HG02610 (cell line): Measurements from ENCODE around the gene CFAP46.
"Not testable (repeated sequence)": the region's sequence is repeated elsewhere in the genome, so short reads cannot be mapped to it uniquely, and the experiment has no call there.

ENCODE experiments used
- ATAC-seq: cut with Tn5 transposase; IDR thresholded peaks from one replicate; pipeline ENCODE4 v1.9.1; 2021; ENCODE audit warnings: mild to moderate bottlenecking, moderate library complexity; ENCODE audit not compliant: unreplicated experiment

The CFAP46 gene

DNA sequence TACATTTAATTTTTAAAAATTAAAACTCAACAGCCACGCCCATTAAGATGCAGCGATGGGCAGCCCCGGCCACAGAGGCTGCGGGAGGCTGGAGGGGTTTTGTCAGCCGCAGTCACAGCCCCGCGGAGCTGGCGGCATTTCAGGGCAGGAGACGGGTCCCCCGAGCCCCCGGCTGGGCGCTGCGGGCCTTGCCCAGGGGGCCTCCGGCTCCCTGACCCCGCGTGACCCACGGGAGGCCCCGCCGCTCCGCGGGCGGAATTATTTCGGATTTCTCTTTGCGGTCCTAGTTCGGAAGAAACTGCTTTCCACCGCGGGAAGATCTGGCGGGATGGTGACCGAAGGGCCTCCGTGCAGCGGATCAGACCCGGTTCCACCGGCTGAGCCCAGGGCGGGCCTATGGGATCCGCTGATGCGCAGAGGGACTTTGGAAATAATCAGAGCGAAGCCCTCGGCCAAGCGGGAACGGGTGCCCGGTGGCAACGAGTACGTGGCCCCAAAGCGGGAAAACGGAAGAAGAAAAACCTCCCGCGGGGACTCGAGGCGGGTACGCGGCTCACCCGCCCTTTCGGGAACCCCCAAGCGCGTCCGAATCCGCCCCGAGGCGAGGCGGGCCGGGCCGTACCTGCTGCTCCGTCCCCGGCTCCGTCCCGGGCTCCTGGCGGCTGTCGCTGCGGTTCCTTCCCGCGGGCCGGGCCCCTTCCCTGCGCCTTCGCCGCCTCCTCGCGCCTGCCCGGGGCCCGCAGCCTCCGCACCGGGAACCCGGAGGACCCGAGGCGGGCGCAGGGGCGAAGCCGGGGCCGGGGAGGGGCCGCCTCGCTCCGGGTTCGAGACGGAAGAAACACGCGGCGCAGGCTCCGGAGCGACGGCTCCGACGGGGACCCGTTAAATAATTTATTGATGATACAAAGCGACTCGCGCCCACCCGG is 158.2 kb downstream of the CFAP46 start:
- no peak for ATAC-seq

DNA sequence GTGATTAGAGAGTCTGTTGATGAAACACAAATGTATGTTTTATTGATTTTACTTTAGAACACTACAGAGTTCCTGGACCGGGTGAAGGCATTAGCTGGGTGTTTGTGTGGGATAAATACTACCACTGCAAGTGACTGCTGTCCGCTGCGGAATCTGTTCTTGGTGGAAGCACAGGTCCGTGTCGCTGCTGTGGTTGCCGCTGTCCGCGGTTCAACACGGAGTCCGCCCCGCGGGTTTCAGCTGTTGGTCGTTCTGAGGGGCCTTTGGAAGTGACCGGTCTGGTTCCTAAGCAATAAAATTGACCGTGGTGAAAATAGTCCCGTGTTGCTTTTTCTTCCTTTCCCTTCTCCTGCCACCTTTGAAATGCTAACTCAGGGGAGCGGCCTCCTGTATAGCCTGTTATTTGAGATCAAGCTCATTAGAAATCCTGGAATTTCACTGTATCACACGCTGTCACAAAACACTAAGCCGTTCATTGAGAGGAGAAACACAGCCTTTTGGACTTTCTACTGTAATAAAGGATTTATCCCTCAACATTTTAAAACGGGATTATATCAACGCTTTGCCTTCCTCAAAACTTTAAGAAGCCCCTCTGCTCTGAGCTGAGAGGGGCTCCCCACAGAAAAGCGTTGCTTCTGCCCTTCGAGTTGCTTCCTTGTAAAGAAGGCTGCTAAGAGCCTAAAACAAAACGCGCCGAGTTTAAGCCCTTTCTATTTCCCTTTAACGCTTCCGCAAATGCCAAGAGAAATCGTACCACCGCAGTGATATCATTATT is 159.0 kb downstream of the CFAP46 start:
- ATAC-seq, result no peak

DNA sequence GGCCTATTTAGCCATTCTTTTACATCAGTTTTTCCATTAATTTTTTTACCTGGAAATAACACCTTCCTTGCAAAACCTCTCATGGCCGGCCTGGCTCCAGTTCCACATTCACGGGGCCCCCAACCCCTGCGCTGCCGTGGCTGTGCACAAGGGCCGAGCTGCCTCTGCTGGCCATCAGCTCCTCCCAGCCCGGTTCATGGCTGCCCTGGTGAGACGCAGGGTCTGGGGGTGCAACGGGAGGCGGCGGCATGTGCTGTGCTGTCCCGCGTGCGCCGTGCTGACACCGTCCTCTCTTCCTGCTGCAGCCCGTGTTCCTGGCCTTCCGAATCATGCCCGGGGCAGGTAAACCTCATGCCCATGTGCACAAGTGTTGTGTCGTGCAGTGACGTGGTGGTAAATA is 160.8 kb downstream of the CFAP46 start:
- ATAC-seq, result no peak

DNA sequence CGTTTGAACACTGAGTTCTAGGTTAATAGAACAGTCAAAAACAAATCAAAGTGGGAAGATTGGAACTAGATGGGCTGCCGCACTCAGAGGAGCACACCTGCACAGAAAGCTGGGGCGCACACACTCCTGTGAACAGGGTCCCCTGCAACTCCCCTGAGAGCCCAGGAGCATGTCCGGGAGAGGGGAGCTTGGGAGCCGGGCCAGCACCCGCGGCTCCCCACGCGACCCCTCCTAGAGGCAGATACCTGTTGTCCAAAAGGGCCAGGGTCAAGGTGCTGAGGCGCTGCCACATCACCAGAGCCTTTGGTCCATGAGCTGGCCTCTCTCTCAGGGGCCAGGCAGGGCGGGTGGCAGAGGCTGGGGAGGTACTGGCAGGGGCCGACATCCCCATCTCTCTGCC is 162.0 kb downstream of the CFAP46 start:
- no peak for ATAC-seq

DNA sequence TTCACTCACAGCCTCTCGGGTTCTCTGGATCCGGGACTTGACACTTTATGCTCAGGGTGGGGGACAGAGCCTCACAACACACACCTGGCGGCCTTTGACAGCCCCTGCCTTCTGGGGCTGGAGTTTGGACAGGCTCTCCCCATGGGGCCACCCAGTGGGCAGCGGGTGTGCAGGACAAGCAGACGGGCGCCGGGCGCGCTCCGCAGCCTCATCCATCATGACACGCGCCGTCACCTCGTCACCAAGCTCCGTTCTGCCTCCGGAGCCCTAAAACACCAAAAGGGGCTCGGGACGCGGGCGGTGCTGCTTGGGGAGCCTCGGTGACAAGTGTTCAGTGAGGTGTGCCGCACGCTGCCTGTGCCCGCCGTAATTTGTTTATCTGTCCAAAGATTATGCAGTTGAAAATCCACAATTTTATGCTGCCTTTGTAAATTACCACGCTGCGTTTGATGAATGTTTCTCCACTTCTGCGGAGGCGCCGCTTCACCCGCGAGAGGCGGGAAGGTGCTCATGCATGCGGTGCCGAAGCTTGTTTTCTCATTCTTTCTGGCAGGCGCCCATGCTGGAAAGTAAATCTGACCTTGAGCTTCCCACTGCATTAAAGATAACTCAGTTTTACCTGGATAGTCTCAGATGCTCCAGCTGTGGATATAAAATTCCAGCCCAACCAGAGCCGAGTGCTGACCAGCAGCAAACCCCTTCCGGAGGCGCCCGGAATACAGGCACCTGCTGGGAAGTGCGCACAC is 162.6 kb downstream of the CFAP46 start:
- no peak for ATAC-seq

DNA sequence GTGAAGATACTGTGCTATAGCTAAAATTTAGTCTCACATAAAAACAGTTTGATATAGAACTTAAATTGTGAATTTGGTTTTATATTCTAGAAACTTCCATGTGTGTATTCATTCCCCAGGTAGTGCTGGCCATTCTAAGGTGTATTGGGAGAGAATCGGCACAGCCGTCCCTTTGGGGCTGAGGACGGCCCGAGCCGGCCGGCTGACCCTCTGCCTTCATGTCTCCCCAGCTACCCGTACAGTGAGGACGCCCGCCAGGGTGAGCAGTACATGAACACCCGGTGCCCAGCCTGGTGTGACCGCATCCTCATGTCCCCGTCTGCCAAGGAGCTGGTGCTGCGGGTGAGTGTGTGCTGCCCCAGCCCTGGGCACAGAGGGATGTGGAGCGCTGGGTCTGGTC is 164.9 kb downstream of the CFAP46 start:
- no peak for ATAC-seq

DNA sequence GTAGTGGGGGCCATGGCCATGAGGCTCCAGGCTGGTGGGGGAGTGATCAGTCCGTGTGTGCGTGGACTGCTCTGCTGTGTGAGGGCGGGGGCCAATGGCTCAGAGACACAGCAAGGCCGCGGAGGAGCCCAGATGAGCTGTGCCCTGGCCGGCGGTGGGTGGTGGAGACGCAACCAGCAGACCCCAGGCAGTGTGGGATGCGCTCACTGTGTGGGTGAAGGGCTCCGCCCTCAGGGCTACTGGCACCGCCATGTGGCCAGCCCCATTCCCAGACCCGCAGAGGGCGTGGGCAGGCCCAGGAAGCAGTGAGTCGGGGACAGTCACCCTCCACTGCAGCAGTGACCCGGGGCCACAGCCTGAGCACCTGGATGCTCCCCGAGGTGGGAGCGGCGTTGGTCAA is 165.5 kb downstream of the CFAP46 start:
- ATAC-seq, result no peak

DNA sequence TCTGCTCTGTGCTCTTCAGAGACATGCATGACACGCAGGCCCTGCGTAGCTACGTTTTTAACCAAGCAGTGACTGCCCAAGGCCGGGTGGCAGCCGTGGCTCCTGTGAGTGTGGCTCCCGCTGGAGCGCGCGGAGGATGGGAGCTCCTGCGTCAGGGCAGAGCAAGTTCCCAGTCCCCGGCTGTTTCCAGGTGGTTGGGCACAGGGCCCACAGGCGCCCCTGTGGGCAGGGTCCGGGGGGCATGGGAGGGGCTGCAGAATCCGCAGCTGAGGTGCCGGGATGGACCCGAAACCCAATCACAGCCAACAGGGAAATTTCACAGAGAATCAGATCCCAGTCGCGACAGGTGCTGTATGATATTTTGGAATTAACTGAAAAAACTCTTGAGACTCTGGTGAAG is 166.2 kb downstream of the CFAP46 start:
- no peak for ATAC-seq

DNA sequence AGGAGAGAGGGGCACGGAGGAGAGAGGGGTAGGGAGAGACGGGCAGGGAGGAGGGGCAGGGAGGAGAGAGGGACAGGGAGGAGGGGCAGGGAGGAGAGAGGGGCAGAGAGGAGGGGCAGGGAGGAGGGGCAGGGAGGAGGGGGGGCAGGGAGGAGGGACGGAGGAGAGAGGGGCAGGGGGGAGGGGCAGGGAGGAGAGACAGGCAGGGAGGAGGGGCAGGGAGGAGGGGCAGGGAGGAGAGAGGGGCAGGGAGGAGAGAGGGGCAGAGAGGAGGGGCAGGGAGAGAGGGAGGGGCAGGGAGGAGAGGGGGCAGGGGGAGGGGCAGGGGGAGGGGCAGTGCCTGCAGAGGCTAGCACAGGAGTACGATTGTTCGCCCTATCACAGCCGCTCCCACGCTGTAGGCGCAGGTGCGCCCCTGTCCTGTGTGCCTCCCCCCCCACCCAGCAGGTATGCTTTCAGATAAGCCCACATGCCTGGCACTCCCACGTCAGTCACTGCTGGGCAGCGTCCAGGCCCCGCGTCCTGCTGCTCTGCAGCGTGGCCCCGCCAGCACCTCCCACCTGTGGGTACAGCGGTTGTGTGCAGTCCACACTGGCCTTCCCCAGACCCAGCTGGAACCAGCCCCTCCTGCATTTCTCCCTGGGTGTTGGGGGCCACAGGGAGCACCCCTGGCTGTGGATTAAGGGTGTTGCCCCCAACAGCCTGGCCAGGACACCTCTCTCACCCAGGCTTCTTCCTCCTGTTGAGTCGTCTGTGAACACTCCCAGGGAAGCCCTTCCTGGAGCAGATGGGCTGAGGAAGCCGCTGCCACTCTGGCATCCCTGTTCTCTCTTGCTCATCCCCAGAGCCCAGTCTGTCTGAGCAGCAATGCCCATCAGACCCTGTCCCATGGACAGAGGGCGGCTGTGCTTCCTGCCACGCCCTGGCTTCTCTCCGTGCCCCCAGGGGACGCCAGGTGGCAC is 167.2 kb downstream of the CFAP46 start:
- no peak for ATAC-seq

DNA sequence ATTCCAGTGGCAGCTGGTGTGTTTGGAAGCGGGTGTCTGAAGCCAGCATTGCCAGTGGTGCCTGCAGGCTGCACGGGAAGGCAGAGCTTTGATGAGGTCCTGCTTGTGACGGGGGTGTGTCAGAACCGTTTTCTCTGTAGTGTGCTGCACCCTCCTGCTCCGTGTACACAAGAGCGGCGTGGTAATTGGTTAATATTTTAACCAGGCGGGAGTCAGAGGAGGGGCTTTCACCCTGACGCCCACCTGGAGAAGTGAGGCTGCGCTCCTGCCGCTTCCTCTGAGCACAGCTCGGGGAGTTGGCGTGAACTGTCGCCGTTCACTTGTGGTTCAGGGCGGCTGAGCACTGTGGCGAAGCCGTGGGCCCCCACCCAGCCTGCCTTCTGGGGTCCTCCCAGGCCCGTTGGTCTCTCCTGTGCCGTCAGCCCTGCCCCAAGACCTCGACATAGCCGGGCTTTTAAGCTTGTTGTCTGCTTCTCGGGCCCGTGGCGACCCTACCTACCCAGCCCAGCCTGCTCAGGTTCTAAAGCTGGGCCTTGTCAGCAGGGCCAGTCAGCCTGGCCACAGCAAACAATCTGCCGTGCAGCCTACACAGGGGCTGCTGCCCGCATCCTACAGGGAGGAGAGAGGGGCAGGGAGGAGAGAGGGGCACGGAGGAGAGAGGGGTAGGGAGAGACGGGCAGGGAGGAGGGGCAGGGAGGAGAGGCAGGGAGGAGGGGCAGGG is 168.0 kb downstream of the CFAP46 start:
- ATAC-seq, result no peak

DNA sequence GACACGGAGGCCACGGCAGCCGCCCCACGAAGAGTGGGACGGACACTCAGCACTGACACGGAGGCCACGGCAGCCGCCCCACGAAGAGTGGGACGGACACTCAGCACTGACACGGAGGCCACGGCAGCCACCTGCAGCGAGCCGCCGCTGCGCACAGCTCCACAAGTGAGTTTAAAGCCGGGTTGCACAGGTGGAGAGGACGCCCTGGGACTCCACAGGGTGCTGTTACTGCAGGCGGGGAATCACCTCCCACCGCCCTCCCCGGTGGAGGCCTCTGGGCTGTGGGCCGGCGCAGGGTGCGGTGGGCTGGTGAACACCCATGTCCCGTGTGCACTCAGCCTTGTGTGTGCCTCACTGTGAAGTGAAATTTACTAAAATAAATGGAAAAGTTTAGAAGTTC is 169.6 kb downstream of the CFAP46 start:
- not testable (repeated sequence) for ATAC-seq

DNA sequence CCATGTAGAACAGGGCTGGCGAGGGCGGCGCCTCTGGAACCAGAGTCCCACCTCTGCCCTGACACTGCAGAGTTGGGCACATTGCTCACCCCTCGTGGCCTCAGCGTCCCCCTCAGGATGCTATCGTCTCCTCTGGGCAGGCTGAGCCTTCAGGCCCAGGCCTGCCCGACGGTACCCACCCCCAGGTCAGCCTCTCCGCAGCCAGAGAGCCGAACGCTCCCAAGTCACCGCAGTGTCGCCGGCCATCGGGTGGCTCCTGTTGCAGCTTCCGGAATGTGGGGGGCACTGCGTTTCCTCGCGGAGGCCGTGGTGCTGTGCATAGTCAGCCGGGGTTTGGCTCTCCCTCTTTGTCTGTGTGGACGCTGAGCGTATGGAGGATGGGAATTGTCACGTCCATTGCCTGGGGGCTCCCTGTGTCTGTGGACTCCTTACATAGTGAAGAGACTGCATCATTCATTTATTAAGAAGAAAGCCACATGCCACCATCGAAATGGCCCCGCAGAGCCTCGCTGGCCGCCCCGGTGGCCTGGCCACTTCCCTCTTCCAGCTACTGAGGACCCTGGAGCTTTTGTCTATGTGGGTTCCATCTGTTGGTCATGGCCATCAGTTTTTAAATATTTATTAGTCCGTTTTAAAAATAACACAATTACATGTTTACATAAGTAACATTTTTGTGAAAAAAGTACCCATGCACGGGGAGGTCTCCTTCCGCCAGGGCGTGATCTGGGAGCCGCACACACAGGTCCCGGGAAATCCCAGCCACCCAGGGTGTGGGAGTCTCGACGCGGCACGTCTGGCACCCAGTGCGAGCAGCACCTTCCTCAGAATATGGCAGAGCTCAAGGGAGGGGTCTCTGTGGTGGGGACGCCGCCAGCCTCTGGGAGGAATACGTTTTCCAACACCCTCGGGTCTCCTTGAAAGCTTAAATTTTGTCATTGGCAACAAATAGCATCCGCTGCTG is 172.0 kb downstream of the CFAP46 start:
- ATAC-seq, result no peak

DNA sequence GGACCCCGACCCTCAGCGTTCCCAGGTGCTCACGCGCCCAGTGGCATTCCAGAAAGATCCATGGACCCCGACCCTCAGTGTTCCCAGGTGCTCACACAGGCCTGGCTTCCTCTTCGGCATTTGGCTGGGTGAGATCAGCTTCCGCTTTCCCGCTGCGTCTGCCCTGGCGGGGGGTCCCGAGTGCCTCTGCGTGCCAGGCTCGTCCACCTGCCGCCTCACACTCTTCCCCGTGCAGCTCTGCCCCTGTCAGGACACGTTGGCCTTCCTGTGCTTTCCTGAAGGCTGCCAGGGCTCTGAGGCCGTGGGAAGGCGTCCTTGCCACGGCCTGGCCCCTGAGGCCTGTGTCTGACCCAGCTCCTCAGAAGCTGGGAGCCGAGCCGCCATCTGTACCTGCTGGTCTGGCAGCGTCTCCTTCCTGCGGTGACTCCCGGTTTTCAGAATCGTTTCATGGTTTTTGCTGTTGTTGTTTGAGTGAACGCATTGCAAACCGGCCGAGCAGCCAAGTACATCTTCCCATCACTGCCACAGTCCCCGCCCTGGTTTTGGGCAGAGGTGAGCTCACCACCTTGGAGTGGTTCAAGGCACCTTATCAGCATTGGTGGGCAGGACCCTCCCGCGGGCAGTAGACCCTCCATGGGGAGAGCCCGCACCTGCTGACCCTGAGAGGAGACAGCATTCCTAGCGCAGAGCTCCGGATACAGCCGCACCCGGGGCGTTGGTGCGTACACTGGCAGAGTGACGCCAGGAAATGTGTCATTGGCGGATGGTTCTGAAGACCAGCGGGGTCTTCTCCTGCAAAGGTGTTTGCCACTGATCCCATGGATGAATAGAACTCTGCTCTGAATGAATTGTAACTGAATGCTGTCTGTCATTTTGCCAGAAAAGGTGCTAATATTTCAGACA is 173.8 kb downstream of the CFAP46 start:
- ATAC-seq, result no peak

DNA sequence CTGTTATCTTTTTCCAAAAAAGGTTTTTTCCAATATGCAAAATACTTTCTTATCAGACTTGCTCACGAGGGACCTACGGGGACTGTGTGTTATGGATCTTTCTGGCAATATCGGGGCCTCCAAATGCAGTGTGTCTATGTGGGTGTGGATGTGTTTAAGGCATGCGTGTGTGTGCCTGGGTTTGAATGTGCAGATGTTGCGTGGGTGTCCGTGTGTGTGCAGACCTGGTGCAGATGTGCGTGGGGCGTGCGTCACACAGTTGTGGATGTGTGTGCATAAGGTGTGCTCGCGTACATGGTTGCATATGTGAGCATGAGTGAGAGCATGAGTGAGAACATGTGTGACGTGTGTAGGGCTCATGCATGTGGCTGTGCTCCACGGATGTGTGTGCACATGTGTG is 176.1 kb downstream of the CFAP46 start:
- no peak for ATAC-seq

DNA sequence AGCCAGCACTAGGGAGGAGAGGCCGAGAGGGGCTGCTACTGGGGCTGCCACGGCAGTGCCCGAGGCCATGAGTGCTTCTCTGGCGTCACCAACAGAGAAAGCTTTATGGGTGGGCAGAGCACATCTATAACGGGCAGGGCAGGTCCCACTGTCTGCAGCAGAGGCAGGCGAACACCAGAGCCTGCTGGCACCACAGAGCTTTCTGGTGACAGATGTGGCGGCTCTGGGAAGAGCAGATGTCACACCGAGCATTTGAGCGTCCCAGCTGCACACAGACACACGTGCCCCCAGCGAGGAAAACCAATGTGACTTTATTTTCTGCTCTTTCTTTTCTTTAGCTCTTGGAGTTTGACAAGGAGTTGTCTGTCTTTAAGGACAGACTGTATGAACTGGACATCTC is 176.9 kb downstream of the CFAP46 start:
- ATAC-seq, result no peak

DNA sequence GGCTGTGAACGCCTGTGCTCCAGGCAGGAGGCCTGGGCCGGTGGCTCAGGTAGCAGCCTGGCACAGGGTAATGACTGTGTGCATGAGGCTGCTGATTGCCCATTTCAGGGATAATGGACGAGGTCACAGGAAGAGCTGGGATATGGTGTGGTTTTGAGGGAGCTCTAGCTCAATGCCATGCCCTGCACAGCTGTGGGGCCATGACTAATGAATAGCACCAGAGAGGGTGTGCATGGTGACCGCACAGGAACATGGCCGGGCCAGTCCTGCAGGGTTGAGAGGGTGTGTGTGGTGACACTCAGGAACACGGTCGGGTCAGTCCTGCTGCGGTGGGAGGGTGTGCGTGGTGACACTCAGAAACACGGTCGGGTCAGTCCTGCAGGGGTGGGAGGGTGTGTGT is 178.3 kb downstream of the CFAP46 start:
- no peak for ATAC-seq

DNA sequence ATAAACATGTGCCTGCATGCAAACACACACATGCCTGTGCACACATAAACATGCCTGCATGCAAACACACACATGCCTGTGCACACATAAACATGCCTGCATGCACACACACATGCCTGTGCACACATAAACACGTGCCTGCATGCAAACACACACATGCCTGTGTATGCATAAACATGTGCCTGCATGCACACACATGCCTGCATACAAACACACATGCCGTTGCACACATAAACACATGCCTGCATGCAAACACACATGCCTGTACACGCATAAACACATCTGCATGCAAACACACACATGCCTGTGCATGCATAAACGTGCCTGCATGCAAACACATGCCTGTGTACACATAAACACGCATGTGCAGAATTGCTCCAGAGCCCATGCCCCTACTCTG is 178.8 kb downstream of the CFAP46 start:
- ATAC-seq, result no peak

DNA sequence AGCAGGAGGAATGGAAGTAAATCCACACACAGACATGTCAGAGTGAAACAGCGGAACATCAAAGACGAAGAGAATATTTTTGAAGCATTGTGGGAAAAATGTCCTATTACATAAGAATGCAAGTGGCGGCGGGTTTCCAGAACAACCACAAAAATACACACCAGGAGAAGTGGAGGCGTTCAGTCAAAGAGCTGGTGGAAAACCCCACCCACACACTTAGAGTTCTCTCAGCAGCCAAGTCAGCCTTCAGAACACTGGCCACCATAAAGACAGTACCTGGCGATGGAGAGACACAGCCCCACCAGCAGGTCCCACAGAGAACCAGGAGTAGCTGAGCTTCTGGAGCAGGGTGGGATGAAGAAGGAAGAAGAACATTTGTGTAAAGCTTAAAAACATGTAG is 180.1 kb downstream of the CFAP46 start:
- no peak for ATAC-seq
